ENCODE measurements around the gene KCNJ18.

GRCh38 chr17:21742326-21742725 lies 50.0 kb downstream of the KCNJ18 start:
- TF ChIP-seq CTCF (IDR thresholded peaks at IDR 0.05): no peak
- no peak for TF ChIP-seq POLR2A (IDR thresholded peaks at IDR 0.05)

All from Peyer's patch (tissue), 4 donors.